ENCODE measurements around the gene CAPN12.

DNA sequence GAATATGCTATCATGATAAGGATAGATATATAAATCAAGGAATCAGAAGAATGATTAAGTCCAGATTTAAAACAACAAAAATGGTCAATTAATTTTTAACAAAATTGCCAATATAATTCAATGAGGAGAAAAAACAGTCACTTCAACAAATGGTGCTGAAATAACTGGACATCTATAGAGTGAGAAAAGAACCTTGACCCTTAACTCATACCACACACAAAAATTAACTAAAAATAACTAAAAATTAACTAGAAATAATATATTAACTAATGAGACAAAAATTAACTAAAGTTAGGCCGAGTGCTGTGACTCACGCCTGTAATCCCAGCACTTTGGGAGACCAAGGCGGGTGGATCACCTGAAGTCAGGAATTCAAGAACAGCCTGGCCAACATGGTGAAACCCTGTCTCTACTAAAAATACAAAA lies 19.5 kb upstream of the CAPN12 start:
- TF ChIP-seq TAF1 (IDR thresholded peaks at IDR 0.05; ENCODE audit: borderline replicate concordance, insufficient read depth, low read length) (no peak), POLR2AphosphoS5 (IDR thresholded peaks at IDR 0.05; ENCODE audit: low read depth, low read length) (no peak)

Data from PFSK-1 (cell line).